ENCODE measurements around the gene ABHD17C. TPM values are rescaled to one million over a fixed set of nuclear protein-coding genes. Genes with fewer than 3 reads are reported as not detected.

ABHD17C gene
- total RNA-seq, 1 experiment from 2014 or later = 10.3 TPM

DNA sequence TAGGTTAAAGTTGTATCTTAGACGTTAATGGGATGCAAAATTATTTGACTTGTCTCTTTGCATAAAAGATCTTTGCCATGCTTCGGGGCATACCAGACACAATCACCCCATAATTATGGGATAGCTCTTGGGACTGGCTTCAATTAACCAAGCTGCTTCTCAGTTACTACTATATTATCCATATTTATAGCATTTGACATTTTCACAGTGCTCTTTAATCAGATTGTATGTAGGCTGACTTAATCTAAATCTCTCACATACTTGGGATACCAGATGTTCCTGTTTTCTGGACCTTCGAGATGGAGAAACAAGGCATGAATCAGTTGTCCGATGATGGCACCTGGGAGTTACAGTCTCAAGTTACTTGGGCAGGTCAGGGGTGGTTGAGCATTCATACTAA is 27.2 kb upstream of the ABHD17C start:
- Histone ChIP-seq H3K27ac (ENCODE audit: low read length) (no peak overlapping the region), H3K9me3 (ENCODE audit: low read length) (no peaks in the 10 kb centered on the region), H2AFZ (ENCODE audit: low read length) (no peak overlapping the region), H3K4me1 (ENCODE audit: insufficient read depth, low read length) (peaks cover 20% of the 10 kb centered on the region), H3K79me2 (ENCODE audit: low read length) (no peaks in the 10 kb centered on the region), H3K27me3 (ENCODE audit: low read length) (no peaks in the 10 kb centered on the region), H4K20me1 (ENCODE audit: low read length) (no peaks in the 10 kb centered on the region), H3K36me3 (ENCODE audit: low read depth, low read length) (no peaks in the 10 kb centered on the region), H3K9me2 (replicated peaks; ENCODE audit: low read length) (no peaks in the 10 kb centered on the region), H3K4me3 (ENCODE audit: low read length) (no peak overlapping the region), H3F3A (ENCODE audit: low read length, unreplicated experiment) (no peaks in the 10 kb centered on the region), H3K4me2 (ENCODE audit: low read length) (no peak overlapping the region), H3K9ac (ENCODE audit: low read length) (no peak overlapping the region)
- ATAC-seq = no peak
- CTCF ChIA-PET = no interaction called here
- TF ChIP-seq EZH2 (IDR thresholded peaks at IDR 0.05; ENCODE audit: low read length, unreplicated experiment) = no peak
- TF ChIP-seq EZH2phosphoT487 (IDR thresholded peaks at IDR 0.05; ENCODE audit: borderline replicate concordance, low read length) = no peak
- TF ChIP-seq CTCF (conservative IDR thresholded peaks at IDR 0.05; ENCODE audit: low read depth, low read length) = no peak
- intact Hi-C loops (cut with micrococcal nuclease) = no loop called here
- no peak for DNase-seq
- BruUV-seq (replicated peaks) = no TSS peak
- POLR2A ChIA-PET (ENCODE audit: unreplicated experiment) = interaction anchor here (0.8 kb wide), 1 partner anchor 271 kb away, joined by 4 read pairs; no protein-coding TSS in a partner anchor

GRCh38 chr15:80668546-80669236 is 26.4 kb upstream of the ABHD17C start:
- H3K9me2 ChIP-seq (replicated peaks; ENCODE audit: low read length) = no peaks in the 10 kb centered on the region
- BruUV-seq (replicated peaks) = no TSS peak
- H2AFZ ChIP-seq (ENCODE audit: low read length) = no peak overlapping the region
- H3K9ac ChIP-seq (ENCODE audit: low read length) = no peak overlapping the region
- no peak for ATAC-seq
- H4K20me1 ChIP-seq (ENCODE audit: low read length) = no peaks in the 10 kb centered on the region
- H3K4me2 ChIP-seq (ENCODE audit: low read length) = no peak overlapping the region
- ChIA-PET POLR2A (ENCODE audit: unreplicated experiment) (interaction anchor here (0.8 kb wide), 1 partner anchor 271 kb away, joined by 4 read pairs; no protein-coding TSS in a partner anchor), CTCF (no interaction called here)
- DNase-seq = no peak
- H3K79me2 ChIP-seq (ENCODE audit: low read length) = no peaks in the 10 kb centered on the region
- H3F3A ChIP-seq (ENCODE audit: low read length, unreplicated experiment) = no peaks in the 10 kb centered on the region
- H3K36me3 ChIP-seq (ENCODE audit: low read depth, low read length) = no peaks in the 10 kb centered on the region
- H3K4me1 ChIP-seq (ENCODE audit: insufficient read depth, low read length) = peaks cover 17% of the 10 kb centered on the region
- TF ChIP-seq CTCF (conservative IDR thresholded peaks at IDR 0.05; ENCODE audit: low read depth, low read length) (no peak), EZH2 (IDR thresholded peaks at IDR 0.05; ENCODE audit: low read length, unreplicated experiment) (no peak)
- no peak overlapping the region for H3K4me3 ChIP-seq (ENCODE audit: low read length)
- H3K9me3 ChIP-seq (ENCODE audit: low read length) = no peaks in the 10 kb centered on the region
- intact Hi-C loops (cut with micrococcal nuclease) = no loop called here
- no peak overlapping the region for H3K27ac ChIP-seq (ENCODE audit: low read length)
- H3K27me3 ChIP-seq (ENCODE audit: low read length) = no peaks in the 10 kb centered on the region

- H3K4me2 ChIP-seq (ENCODE audit: low read length) = peak overlapping the region; percentile 38
- DNase-seq = peak; percentile 70
- H3K9me3 ChIP-seq (ENCODE audit: low read length) = no peaks in the 10 kb centered on the region
- no peak overlapping the region for H2AFZ ChIP-seq (ENCODE audit: low read length)
- H3K4me3 ChIP-seq (ENCODE audit: low read length) = no peak overlapping the region
- TF ChIP-seq EZH2 (IDR thresholded peaks at IDR 0.05; ENCODE audit: low read length, unreplicated experiment) = no peak
- no peak for TF ChIP-seq CTCF (conservative IDR thresholded peaks at IDR 0.05; ENCODE audit: low read depth, low read length)
- TF ChIP-seq EZH2phosphoT487 (IDR thresholded peaks at IDR 0.05; ENCODE audit: borderline replicate concordance, low read length) = no peak
- H3K36me3 ChIP-seq (ENCODE audit: low read depth, low read length) = no peaks in the 10 kb centered on the region
- peaks cover 22% of the 10 kb centered on the region for H3K4me1 ChIP-seq (ENCODE audit: insufficient read depth, low read length)
- CTCF ChIA-PET = interaction anchor here (0.7 kb wide), 1 partner anchor 80 kb away, joined by 3 read pairs; no protein-coding TSS in a partner anchor
- H3K27me3 ChIP-seq (ENCODE audit: low read length) = no peaks in the 10 kb centered on the region
- H3K79me2 ChIP-seq (ENCODE audit: low read length) = no peaks in the 10 kb centered on the region
- peak; percentile 64 for ATAC-seq
- intact Hi-C loops (cut with micrococcal nuclease) = no loop called here
- H3K9me2 ChIP-seq (replicated peaks; ENCODE audit: low read length) = no peaks in the 10 kb centered on the region
- H4K20me1 ChIP-seq (ENCODE audit: low read length) = no peaks in the 10 kb centered on the region
- peak overlapping the region; percentile 8; the same call in 1 of the 2 replicates for H3K27ac ChIP-seq (ENCODE audit: low read length)
- no TSS peak for BruUV-seq (replicated peaks)
- H3F3A ChIP-seq (ENCODE audit: low read length, unreplicated experiment) = no peaks in the 10 kb centered on the region
- POLR2A ChIA-PET (ENCODE audit: unreplicated experiment) = no interaction called here
- H3K9ac ChIP-seq (ENCODE audit: low read length) = no peak overlapping the region
Measured at GRCh38 chr15:80669663-80670273, 25.3 kb upstream of the ABHD17C start.

Measured in PC-3 (cell line).